SK-N-SH (cell line): ENCODE measurements around the gene DLX1. TPM values are rescaled to one million over a fixed set of nuclear protein-coding genes. Genes with fewer than 3 reads are reported as not detected.

ENCODE experiments used
- CTCF ChIA-PET: fragments of 300-600, 350-600 bp; formaldehyde crosslinking; extraction: SDS; loops from one replicate; lab custom pipeline; 2021; lab: Yijun Ruan, JAX
- POLR2A ChIA-PET: fragments of 350-600 bp; sonication (Branson Sonifier 250); formaldehyde crosslinking; extraction: SDS; loops from one replicate; lab custom pipeline; 2020; ENCODE audit warnings: antibody characterized with exemption, inconsistent platforms; lab: Yijun Ruan, JAX
- DNase-seq: peaks from one replicate; pipeline ENCODE4 v3.0.0; 2012
- H2AFZ ChIP-seq: fragments of 200-600 bp; sonication (generic); 2 replicates; pipeline ENCODE4 v1.8.1; 2016; ENCODE audit warnings: antibody characterized with exemption, mild to moderate bottlenecking, low read depth
- H3F3A ChIP-seq: fragments of 200-600 bp; sonication (generic); replicated peaks from 2 replicates; pipeline ENCODE3; 2016; ENCODE audit warnings: antibody characterized with exemption, mild to moderate bottlenecking; ENCODE audit not compliant: insufficient read depth
- H3K27ac ChIP-seq, 2 experiments: fragments of 200-500 bp in 1 of 2; fragments of 200-600 bp in 1 of 2; sonication (Bioruptor generic) in 1 of 2; sonication (generic), shearing (Covaris generic) in 1 of 2; 2 replicates each; pipeline versions ENCODE4 v1.5.1 to v1.6.1; 2014 to 2016; ENCODE audit warnings: low read depth in 2 of 2, inconsistent platforms in 1 of 2, low read length in 1 of 2, mild to moderate bottlenecking in 1 of 2, mixed read lengths in 1 of 2
- H3K27me3 ChIP-seq: fragments of 200-600 bp; sonication (generic), shearing (Covaris generic); 2 replicates; pipeline ENCODE4 v1.6.1; 2016; ENCODE audit warnings: mixed run types; ENCODE audit not compliant: insufficient read depth
- H3K36me3 ChIP-seq, 2 experiments: fragments of 200-500 bp in 1 of 2; fragments of 200-600 bp in 1 of 2; sonication (Bioruptor generic) in 1 of 2; sonication (generic) in 1 of 2; replicated peaks in 1 of 2; 2 replicates each; pipeline versions ENCODE3 to v1.5.1; 2014 to 2016; ENCODE audit warnings: low read length in 1 of 2, mild to moderate bottlenecking in 1 of 2; ENCODE audit not compliant: insufficient read depth in 2 of 2, control insufficient read depth in 1 of 2
- H3K4me1 ChIP-seq, 2 experiments: fragments of 200-500 bp in 1 of 2; fragments of 200-600 bp in 1 of 2; sonication (Bioruptor generic) in 1 of 2; sonication (generic), shearing (Covaris generic) in 1 of 2; 2 replicates each; pipeline versions ENCODE4 v1.5.1 to v1.6.1; 2014 to 2016; ENCODE audit warnings: low read depth in 1 of 2, low read length in 1 of 2, mixed run types in 1 of 2; ENCODE audit not compliant: insufficient read depth in 2 of 2, control insufficient read depth in 1 of 2
- H3K4me2 ChIP-seq: fragments of 200-600 bp; sonication (generic), shearing (Covaris generic); 2 replicates; pipeline ENCODE4 v1.6.1; 2017; ENCODE audit warnings: mixed run types
- H3K4me3 ChIP-seq, 2 experiments: fragments of 200-500 bp in 1 of 2; fragments of 200-600 bp in 1 of 2; sonication (Bioruptor generic) in 1 of 2; sonication (generic), shearing (Covaris generic) in 1 of 2; 2 replicates each; pipeline versions ENCODE4 v1.5.1 to v1.8.1; 2014 to 2016; ENCODE audit warnings: low read depth in 2 of 2, inconsistent platforms in 1 of 2, low read length in 1 of 2, mild to moderate bottlenecking in 1 of 2, mixed read lengths in 1 of 2, moderate library complexity in 1 of 2
- H3K79me2 ChIP-seq: fragments of 200-600 bp; sonication (generic); 2 replicates; pipeline ENCODE4 v1.8.1; 2017; ENCODE audit warnings: mild to moderate bottlenecking; ENCODE audit not compliant: insufficient read depth
- H3K9ac ChIP-seq: fragments of 200-600 bp; sonication (generic); 2 replicates; pipeline ENCODE4 v1.6.1; 2017; ENCODE audit warnings: mixed run types
- H3K9me2 ChIP-seq: fragments of 200-600 bp; sonication (generic); 2 replicates; pipeline ENCODE4 v1.6.1; 2017; ENCODE audit warnings: mixed run types
- H3K9me3 ChIP-seq: fragments of 200-600 bp; sonication (generic); 2 replicates; pipeline ENCODE4 v1.6.1; 2017; ENCODE audit warnings: mixed run types, mild to moderate bottlenecking, moderate library complexity
- H4K20me1 ChIP-seq: fragments of 200-600 bp; sonication (generic); 2 replicates; pipeline ENCODE4 v1.6.1; 2017; ENCODE audit warnings: mild to moderate bottlenecking, mixed run types; ENCODE audit not compliant: insufficient read depth
- CHD2 ChIP-seq: fragments of 150-350 bp; IDR thresholded peaks from 2 replicates; pipeline ENCODE4 v1.6.1; 2018; ENCODE audit warnings: low read length; ENCODE audit not compliant: partially characterized antibody
- ELF1 ChIP-seq: IDR thresholded peaks from 2 replicates; pipeline ENCODE4 v1.4.0; 2012
- EP300 ChIP-seq, 2 experiments: IDR thresholded peaks; 2 replicates each; pipeline versions ENCODE4 v1.4.0 to v1.6.1; 2012; ENCODE audit warnings: borderline replicate concordance in 1 of 2, low read depth in 1 of 2, low read length in 1 of 2
- EZH2phosphoT487 ChIP-seq: fragments of 200-600 bp; sonication (generic); IDR thresholded peaks from 2 replicates; pipeline ENCODE4 v1.6.1; 2017; ENCODE audit warnings: low read depth, mixed run types, mild to moderate bottlenecking, antibody characterized with exemption, moderate library complexity, borderline replicate concordance
- FOSL2 ChIP-seq: IDR thresholded peaks from 2 replicates; pipeline ENCODE4 v1.4.0; 2012; ENCODE audit warnings: low read depth, mild to moderate bottlenecking, moderate library complexity, borderline replicate concordance
- FOXJ3 ChIP-seq: sonication (generic); formaldehyde crosslinking; IDR thresholded peaks from 2 replicates; pipeline ENCODE4 v1.5.1; 2020; ENCODE audit warnings: mild to moderate bottlenecking, missing genetic modification reagents
- GABPA ChIP-seq: IDR thresholded peaks from 2 replicates; pipeline ENCODE4 v1.4.0; 2012; ENCODE audit warnings: low read depth, mild to moderate bottlenecking
- MXI1 ChIP-seq: IDR thresholded peaks from 2 replicates; pipeline ENCODE4 v1.6.1; 2012; ENCODE audit warnings: mild to moderate bottlenecking, low read depth, low read length, improper control_type of control experiment
- RCOR1 ChIP-seq: fragments of 150-350 bp; IDR thresholded peaks from 2 replicates; pipeline ENCODE4 v1.6.1; 2017; ENCODE audit warnings: antibody characterized with exemption, low read length
- RFX5 ChIP-seq: IDR thresholded peaks from 2 replicates; pipeline ENCODE4 v1.6.1; 2012; ENCODE audit warnings: mild to moderate bottlenecking, improper control_type of control experiment, low read length
- RXRA ChIP-seq: IDR thresholded peaks from 2 replicates; pipeline ENCODE4 v1.4.0; 2012; ENCODE audit warnings: low read depth, mild to moderate bottlenecking, borderline replicate concordance
- TEAD4 ChIP-seq: IDR thresholded peaks from 2 replicates; pipeline ENCODE4 v1.4.0; 2012; ENCODE audit warnings: mild to moderate bottlenecking, borderline replicate concordance; ENCODE audit not compliant: insufficient read depth
- WGBS: methylation state at CpG from one replicate; pipeline ENCODE4 v1.1.6; 2017; ENCODE audit warnings: low lambda C conversion rate; 5-methylcytosine and 5-hydroxymethylcytosine counted together
- polyA plus RNA-seq, 3 experiments: library from polyadenylated mRNA; depleted of rRNA; stranded (reverse); fragments of >200 nt; gene quantifications; 2 replicates each; pipeline ENCODE4 v1.2.3, GENCODE V29; 2012
- TF ChIP-seq, protein P1 (sequence below): IDR thresholded peaks from 2 replicates; pipeline ENCODE4 v1.4.0; 2012; ENCODE audit warnings: low read depth
- TF ChIP-seq, protein P2 (sequence below): IDR thresholded peaks from 2 replicates; pipeline ENCODE4 v1.6.1; 2012; ENCODE audit warnings: mild to moderate bottlenecking, low read depth, low read length, moderate library complexity
- TF ChIP-seq, protein P3 (sequence below): fragments of 150-350 bp; IDR thresholded peaks from 2 replicates; pipeline ENCODE4 v1.6.1; 2017; ENCODE audit warnings: antibody characterized with exemption, low read length, low read depth, borderline replicate concordance
- TF ChIP-seq, protein P4 (sequence below): IDR thresholded peaks from 2 replicates; pipeline ENCODE4; 2012
- TF ChIP-seq, protein P5 (sequence below): fragments of 150-350 bp; IDR thresholded peaks from 2 replicates; pipeline ENCODE4 v1.6.1; 2016; ENCODE audit warnings: mild to moderate bottlenecking, low read depth, low read length

DLX1 gene
- polyA plus RNA-seq, 1 of the 3 experiments (the other 2 are of a cell fraction), result 0.07 TPM

DNA sequence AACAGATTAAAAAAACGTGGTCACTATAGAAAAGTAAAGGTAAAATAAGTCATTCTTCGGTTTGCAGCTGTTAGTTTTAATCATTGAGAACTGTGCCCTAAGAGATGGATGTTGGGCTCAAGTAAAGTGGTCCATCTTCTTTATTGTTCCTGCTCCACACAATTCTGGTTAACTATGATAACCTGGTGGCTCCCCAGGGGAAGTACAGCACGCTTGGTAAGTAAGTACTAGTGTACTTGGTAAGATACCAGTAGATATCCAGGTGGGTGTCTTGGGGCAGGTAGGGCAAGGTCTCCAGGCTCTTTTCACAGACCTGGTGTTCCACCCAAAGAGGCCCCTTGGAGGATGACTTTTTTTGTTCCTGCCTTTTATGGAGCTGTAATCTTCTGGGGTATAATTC, 49.0 kb downstream of the DLX1 start:
- H3K27me3 ChIP-seq, result no peaks in the 10 kb centered on the region
- H3K9me3 ChIP-seq, result peaks cover 4% of the 10 kb centered on the region; the same call in 1 of the 2 replicates
- no peak for DNase-seq
- no peak overlapping the region for H3K27ac ChIP-seq
- no peaks in the 10 kb centered on the region for H4K20me1 ChIP-seq
- ChIA-PET CTCF (interaction anchor here (1.1 kb wide), 1 partner anchor 20 kb away, joined by 3 read pairs; no protein-coding TSS in a partner anchor), POLR2A (no interaction called here)
- H3K9me2 ChIP-seq, result no peaks in the 10 kb centered on the region
- no peak overlapping the region for H3K4me3 ChIP-seq
- no peaks in the 10 kb centered on the region for H3K79me2 ChIP-seq
- 30% methylated on average over 3 of the region's 3 CpGs for WGBS
- H3K9ac ChIP-seq, result no peak overlapping the region
- H3F3A ChIP-seq, result peaks cover 3% of the 10 kb centered on the region
- H3K36me3 ChIP-seq, result no peaks in the 10 kb centered on the region
- no peak overlapping the region for H2AFZ ChIP-seq
- no peaks in the 10 kb centered on the region for H3K4me1 ChIP-seq
- TF ChIP-seq EP300 (IDR thresholded peaks at IDR 0.05; ENCODE audit: borderline replicate concordance in 1 of 2, low read depth in 1 of 2, low read length in 1 of 2) (no peak), CHD2 (no peak), MXI1 (no peak), EZH2phosphoT487 (no peak), RFX5 (no peak), GABPA (no peak), RXRA (no peak), ELF1 (no peak), TEAD4 (no peak), FOSL2 (no peak), FOXJ3 (CRISPR knock-in tag) (no peak), RCOR1 (no peak)
- TF ChIP-seq, protein P1, sequence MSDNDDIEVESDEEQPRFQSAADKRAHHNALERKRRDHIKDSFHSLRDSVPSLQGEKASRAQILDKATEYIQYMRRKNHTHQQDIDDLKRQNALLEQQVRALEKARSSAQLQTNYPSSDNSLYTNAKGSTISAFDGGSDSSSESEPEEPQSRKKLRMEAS, result no peak
- TF ChIP-seq, protein P2, sequence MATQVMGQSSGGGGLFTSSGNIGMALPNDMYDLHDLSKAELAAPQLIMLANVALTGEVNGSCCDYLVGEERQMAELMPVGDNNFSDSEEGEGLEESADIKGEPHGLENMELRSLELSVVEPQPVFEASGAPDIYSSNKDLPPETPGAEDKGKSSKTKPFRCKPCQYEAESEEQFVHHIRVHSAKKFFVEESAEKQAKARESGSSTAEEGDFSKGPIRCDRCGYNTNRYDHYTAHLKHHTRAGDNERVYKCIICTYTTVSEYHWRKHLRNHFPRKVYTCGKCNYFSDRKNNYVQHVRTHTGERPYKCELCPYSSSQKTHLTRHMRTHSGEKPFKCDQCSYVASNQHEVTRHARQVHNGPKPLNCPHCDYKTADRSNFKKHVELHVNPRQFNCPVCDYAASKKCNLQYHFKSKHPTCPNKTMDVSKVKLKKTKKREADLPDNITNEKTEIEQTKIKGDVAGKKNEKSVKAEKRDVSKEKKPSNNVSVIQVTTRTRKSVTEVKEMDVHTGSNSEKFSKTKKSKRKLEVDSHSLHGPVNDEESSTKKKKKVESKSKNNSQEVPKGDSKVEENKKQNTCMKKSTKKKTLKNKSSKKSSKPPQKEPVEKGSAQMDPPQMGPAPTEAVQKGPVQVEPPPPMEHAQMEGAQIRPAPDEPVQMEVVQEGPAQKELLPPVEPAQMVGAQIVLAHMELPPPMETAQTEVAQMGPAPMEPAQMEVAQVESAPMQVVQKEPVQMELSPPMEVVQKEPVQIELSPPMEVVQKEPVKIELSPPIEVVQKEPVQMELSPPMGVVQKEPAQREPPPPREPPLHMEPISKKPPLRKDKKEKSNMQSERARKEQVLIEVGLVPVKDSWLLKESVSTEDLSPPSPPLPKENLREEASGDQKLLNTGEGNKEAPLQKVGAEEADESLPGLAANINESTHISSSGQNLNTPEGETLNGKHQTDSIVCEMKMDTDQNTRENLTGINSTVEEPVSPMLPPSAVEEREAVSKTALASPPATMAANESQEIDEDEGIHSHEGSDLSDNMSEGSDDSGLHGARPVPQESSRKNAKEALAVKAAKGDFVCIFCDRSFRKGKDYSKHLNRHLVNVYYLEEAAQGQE, result no peak
- TF ChIP-seq, protein P3, sequence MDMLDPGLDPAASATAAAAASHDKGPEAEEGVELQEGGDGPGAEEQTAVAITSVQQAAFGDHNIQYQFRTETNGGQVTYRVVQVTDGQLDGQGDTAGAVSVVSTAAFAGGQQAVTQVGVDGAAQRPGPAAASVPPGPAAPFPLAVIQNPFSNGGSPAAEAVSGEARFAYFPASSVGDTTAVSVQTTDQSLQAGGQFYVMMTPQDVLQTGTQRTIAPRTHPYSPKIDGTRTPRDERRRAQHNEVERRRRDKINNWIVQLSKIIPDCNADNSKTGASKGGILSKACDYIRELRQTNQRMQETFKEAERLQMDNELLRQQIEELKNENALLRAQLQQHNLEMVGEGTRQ, result no peak
- TF ChIP-seq, protein P4, sequence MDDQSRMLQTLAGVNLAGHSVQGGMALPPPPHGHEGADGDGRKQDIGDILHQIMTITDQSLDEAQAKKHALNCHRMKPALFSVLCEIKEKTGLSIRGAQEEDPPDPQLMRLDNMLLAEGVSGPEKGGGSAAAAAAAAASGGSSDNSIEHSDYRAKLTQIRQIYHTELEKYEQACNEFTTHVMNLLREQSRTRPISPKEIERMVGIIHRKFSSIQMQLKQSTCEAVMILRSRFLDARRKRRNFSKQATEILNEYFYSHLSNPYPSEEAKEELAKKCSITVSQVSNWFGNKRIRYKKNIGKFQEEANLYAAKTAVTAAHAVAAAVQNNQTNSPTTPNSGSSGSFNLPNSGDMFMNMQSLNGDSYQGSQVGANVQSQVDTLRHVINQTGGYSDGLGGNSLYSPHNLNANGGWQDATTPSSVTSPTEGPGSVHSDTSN, result no peak
- TF ChIP-seq, protein P5, sequence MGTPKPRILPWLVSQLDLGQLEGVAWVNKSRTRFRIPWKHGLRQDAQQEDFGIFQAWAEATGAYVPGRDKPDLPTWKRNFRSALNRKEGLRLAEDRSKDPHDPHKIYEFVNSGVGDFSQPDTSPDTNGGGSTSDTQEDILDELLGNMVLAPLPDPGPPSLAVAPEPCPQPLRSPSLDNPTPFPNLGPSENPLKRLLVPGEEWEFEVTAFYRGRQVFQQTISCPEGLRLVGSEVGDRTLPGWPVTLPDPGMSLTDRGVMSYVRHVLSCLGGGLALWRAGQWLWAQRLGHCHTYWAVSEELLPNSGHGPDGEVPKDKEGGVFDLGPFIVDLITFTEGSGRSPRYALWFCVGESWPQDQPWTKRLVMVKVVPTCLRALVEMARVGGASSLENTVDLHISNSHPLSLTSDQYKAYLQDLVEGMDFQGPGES, result no peak
- H3K4me2 ChIP-seq, result no peak overlapping the region
